Measurements from ENCODE around the gene NT5E.
A peak's percentile ranks its signal among the peaks of the same experiment; 100 is the strongest.

Gene NT5E

DNA sequence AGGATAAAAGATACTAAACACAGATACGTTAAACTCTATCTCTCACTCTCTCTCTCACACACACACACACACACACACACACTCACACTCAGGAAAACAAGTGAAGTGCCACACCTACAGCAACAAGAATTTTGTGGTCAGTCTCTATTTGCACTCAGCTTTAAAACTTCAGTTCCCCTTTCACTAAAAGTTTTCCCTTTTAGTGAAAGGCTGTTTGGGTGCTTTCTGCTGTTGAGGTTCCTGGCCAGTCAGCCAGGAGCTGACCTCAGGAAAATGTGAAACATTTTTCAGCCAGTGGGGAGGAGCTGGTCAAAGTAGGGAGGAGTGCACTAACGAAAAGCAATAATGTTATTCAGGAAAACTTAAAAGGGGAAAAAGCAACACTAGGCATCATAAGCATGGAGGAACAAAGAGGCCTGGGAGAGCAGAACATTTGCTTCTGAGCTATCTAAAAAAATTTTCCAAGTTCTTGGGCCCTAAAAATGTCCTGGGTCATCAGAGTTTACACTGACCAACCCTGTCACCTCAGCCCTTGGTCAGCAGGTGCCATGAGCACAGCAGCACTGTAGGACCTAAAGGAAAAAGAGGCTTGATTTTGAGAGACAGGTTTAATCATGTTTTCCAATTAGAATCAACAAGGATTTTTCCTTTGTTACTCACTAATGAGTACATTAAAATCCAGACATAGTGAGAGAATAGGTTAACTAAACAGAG, 30.7 kb upstream of the NT5E start:
- CTCF ChIA-PET, result interaction anchor here (0.8 to 2.7 kb wide), 7 partner anchors 11 to 64 kb away, joined by 3 to 8 read pairs (median 4); no protein-coding TSS in a partner anchor
- DNase-seq (ENCODE audit: extremely low spot score), result peak; percentile 29
- POLR2A ChIA-PET, result no interaction called here

GRCh38 chr6:85420551-85420950, 29.3 kb upstream of the NT5E start:
- TF ChIP-seq, protein P1, sequence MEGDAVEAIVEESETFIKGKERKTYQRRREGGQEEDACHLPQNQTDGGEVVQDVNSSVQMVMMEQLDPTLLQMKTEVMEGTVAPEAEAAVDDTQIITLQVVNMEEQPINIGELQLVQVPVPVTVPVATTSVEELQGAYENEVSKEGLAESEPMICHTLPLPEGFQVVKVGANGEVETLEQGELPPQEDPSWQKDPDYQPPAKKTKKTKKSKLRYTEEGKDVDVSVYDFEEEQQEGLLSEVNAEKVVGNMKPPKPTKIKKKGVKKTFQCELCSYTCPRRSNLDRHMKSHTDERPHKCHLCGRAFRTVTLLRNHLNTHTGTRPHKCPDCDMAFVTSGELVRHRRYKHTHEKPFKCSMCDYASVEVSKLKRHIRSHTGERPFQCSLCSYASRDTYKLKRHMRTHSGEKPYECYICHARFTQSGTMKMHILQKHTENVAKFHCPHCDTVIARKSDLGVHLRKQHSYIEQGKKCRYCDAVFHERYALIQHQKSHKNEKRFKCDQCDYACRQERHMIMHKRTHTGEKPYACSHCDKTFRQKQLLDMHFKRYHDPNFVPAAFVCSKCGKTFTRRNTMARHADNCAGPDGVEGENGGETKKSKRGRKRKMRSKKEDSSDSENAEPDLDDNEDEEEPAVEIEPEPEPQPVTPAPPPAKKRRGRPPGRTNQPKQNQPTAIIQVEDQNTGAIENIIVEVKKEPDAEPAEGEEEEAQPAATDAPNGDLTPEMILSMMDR (IDR thresholded peaks at IDR 0.05; ENCODE audit: control extremely low read depth, extremely low read depth, low read depth, missing control alignments), result no peak
- ChIA-PET POLR2A (no interaction called here), CTCF (interaction anchor here (1.2 to 2.7 kb wide), 3 partner anchors 10 to 35 kb away, joined by 3 to 7 read pairs (median 4); no protein-coding TSS in a partner anchor)
- DNase-seq (ENCODE audit: extremely low spot score), result no peak

More for the DNA sequence above, 30.7 kb upstream of the NT5E start:
- TF ChIP-seq, protein P1 (IDR thresholded peaks at IDR 0.05; ENCODE audit: control extremely low read depth, extremely low read depth, low read depth, missing control alignments), result no peak

DNA sequence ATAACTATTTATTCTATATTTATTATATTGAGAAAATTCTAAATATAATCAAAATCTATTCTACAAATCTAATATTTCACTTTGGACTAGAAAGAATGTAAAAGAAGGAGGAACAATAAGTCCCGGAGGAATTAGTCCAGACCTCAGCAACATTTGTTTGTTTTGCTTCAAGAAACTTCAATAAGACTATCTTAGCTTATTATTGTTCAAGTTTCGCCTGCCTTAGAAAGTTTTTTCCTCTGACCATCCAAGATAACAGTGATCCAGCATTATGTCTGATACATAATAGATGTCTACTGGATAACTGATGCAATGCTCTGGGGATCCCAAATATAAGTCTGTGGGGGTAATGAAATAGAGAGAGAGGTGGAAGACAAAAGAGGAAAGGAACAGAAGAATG, 28.7 kb upstream of the NT5E start:
- POLR2A ChIA-PET, result no interaction called here
- DNase-seq (ENCODE audit: extremely low spot score), result no peak
- TF ChIP-seq, protein P1 (IDR thresholded peaks at IDR 0.05; ENCODE audit: control extremely low read depth, extremely low read depth, low read depth, missing control alignments), result no peak
- CTCF ChIA-PET, result interaction anchor here (1.0 to 2.7 kb wide), 4 partner anchors 9 to 61 kb away, joined by 3 to 10 read pairs (median 5); no protein-coding TSS in a partner anchor

DNA sequence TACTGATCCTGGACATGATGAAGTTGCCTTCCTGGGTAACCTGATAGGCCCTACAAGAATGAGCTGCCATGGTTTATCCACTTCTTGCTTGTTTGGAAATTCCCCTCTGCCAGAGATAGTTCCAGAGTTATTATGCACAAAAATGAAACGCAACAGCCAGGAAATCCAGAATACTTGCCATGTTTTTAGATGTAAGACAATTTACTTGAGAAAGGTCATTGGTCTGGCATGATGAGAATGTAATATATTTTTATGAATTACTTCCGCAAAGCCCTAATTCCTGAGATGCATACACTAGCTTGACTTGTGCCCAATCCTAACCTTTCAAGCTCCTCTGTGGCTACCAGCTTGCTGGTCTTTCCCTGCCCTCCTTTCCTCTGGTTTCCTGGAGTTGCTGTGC, 27.9 kb upstream of the NT5E start:
- POLR2A ChIA-PET, result no interaction called here
- TF ChIP-seq, protein P1 (IDR thresholded peaks at IDR 0.05; ENCODE audit: control extremely low read depth, extremely low read depth, low read depth, missing control alignments), result no peak
- DNase-seq (ENCODE audit: extremely low spot score), result no peak
- CTCF ChIA-PET, result interaction anchor here (1.0 to 2.7 kb wide), 4 partner anchors 8 to 61 kb away, joined by 3 to 10 read pairs (median 6); partner anchors contain the start of gene NT5E

DNA sequence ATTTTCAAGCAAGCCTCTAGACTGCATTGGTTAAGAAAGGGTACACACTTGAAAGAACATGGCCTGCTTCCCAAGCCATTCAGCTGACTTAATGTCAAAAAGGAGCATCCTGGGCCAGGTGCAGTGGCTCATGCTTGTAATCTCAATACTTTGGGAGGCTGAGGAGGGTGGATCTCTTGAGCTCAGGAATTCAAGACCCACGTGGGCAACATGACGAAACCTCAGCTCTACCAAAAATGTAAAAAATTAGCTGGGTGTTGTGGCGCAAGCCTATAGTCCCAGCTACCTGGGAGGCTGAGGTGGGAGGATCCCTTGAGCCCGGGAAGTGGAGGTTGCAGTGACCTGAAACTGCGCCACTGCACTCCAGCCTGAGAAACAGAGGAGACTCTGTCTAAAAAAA, 26.9 kb upstream of the NT5E start:
- ChIA-PET POLR2A (no interaction called here), CTCF (interaction anchor here (1.2 to 1.8 kb wide), 3 partner anchors 9 to 29 kb away, joined by 3 to 4 read pairs (median 3); partner anchors contain the start of gene NT5E)
- DNase-seq (ENCODE audit: extremely low spot score), result no peak
- TF ChIP-seq, protein P1 (IDR thresholded peaks at IDR 0.05; ENCODE audit: control extremely low read depth, extremely low read depth, low read depth, missing control alignments), result no peak

DNA sequence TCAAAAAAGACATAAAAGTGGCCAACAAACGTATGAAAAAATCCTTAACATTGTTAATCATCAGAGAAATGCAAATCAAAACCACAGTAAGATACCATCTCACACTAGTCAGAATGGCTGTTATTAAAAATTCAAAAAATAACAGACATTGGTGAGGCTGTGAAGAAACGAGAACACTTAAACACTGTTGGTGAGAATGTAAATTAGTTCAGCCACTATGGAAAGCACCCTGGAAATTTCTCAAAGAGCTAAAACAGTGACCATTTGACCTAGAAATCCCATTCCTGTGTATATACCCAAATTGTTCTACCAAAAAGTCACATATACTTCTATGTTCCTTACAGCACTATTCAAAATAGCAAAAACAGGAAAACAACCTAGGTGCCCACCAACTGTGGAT, 24.9 kb upstream of the NT5E start:
- ChIA-PET CTCF (interaction anchor here (0.6 to 1.0 kb wide), 2 partner anchors 11 to 75 kb away, joined by 3 read pairs; no protein-coding TSS in a partner anchor), POLR2A (no interaction called here)
- no peak for DNase-seq (ENCODE audit: extremely low spot score)
- TF ChIP-seq, protein P1 (IDR thresholded peaks at IDR 0.05; ENCODE audit: control extremely low read depth, extremely low read depth, low read depth, missing control alignments), result no peak

Measured in GM10248 (cell line).